Endometrial microvascular endothelial cells (primary cell): Measurements from ENCODE around the gene GPN1. TPM values are rescaled to one million over a fixed set of nuclear protein-coding genes. Genes with fewer than 3 reads are reported as not detected.
"Not testable (repeated sequence)": the region's sequence is repeated elsewhere in the genome, so short reads cannot be mapped to it uniquely, and the experiment has no call there.

ENCODE experiments used
- in situ Hi-C: cut with HindIII; loops from 2 replicates; pipeline ENCODE4 v1.10.0; 2017; ENCODE audit warnings: low sequenced_read_pairs, low pct_unique_long_range_greater_than_20kb; ENCODE audit errors: inconsistent ontology term
- total RNA-seq: library from RNA; depleted of rRNA; stranded (reverse); fragments of >200 nt; gene quantifications from one replicate; pipeline ENCODE4 v1.2.3, GENCODE V29; 2015; ENCODE audit errors: inconsistent ontology term

Gene GPN1
- 43.9 TPM for total RNA-seq

DNA sequence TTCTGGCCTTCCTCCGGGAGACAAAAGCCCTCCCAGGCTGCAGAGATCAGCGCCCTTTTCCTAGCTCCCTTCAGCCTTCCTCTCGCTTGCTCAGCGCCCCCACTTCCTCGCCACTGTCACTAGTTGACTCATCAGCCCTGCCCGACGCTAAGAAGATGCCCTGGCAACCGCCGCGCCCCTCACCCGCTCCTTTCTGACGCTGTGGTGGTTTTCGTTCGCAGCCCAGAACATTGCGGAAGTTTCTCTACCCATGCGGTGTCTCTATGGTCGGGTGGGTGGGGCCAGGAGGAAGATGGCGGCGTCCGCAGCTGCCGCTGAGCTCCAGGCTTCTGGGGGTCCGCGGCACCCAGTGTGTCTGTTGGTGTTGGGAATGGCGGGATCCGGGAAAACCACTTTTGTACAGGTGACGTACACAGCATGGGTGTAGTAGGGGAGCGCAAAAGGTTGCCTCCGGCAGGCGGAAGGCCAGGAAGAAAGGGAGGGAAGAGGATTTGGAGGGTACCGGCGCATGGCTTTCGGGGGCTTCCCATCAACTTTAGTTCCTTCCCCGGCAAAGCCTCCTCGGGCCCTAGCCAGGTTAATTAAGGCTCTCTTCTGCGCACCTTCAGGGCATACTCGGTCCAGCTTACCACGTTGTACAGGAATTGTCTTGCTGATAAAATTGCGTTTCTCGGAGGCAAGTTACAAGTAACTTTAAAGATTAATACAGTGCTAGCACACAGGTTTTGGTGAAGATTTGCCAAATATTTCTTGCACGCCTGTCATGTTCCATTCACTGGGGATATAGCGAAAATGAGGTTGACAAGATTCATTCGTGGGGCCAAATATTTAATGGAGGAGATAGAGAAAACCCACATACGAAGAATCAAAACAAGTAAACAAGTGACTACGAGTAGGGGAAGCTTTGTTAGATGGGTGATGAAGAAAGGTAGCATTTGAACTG lies at the start of gene GPN1, which contains the start of gene CCDC121:
Gene GPN1, plus strand, starts transcription at position 284 of the 943 bp plus-strand sequence. Its CDS starts 9 bp downstream, at position 293.
Gene CCDC121, minus strand, starts transcription at position 246 of the 943 bp plus-strand sequence. CDS start 1,213 bp downstream, outside the sequence.
- in situ Hi-C loops = no loop called here

DNA sequence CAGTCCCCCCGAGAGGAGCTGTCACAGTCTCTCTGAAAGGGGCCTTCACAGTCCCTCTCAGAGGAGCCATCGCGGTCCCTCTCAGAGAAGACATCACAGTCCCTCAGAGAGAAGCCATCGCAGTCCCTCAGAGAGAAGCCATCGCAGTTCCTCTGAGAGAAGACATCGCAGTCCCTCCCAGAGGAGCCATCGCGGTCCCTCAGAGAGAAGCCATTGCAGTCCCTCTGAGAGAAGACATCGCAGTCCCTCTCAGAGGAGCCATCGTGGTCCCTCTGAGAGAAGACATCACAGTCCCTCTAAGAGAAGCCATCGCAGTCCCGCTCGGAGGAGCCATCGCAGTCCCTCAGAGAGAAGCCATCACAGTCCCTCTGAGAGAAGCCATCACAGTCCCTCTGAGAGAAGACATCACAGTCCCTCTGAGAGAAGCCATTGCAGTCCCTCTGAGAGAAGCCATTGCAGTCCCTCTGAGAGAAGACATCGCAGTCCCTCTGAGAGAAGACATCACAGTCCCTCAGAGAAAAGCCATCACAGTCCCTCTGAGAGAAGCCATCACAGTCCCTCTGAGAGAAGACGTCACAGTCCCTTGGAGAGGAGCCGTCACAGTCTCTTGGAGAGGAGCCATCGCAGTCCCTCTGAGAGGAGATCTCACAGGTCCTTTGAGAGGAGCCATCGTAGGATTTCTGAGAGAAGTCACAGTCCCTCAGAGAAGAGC lies 47.3 kb upstream of the GPN1 start:
- in situ Hi-C loops = no loop called here

DNA sequence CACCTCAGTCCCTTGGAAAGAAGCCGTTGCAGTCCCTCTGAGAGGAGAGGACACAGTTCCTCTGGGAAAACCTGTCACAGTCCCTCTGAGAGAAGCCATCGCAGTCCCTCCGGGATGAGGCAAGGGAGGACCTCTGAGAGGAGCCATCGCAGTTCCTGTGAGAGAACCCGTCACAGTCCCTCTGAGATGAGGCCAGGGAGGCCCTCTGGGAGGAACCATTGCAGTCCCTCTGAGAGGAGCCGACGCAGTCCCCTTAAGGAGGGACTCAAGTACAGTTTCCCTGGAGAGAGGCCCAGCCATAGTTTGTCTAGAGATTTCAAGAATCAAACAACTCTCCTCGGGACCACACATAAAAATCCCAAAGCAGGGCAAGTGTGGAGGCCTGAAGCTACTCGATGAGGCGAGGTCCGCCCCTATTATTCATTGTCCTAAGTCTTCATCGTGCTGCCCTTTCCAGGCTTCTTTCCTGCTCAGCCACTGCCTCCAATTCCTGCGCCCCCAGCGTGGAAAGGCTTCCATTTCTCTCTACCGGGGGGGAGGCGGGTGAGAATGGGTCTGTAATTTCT lies 46.6 kb upstream of the GPN1 start:
- in situ Hi-C loops = no loop called here

- in situ Hi-C loops = no loop called here
Observed at GRCh38 chr2:27582695-27583389, 46.0 kb upstream of the GPN1 start, which contains the start of gene ZNF512. Gene ZNF512 (plus strand): TSS chr2:27583042. CDS start chr2:27583113, 71 bp downstream.

DNA sequence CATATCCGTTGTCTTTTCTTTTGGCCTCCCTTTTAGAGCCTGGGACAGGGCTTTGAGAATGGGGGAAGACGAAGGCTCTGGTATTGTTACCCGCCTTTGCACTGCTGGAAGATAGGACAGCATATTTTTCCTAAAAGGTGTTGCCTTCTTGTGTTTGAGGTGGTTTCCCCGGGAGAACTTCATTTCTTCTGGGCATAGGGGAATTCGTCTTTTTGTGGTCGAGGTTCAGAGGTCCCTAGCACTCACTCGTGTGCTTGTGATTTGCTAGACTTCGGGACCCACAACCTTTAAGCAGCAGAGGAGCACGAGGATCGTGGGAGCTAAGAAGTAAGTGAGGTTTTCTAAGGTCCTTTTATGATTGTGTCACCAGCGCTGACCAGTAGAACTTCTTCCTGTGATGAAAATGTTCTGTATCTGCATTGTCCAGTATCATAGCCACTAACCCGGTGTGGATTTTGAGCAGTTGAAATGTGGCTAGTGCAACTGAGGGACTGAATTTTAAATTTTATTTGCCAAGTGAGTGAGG lies 45.4 kb upstream of the GPN1 start:
- in situ Hi-C loops = no loop called here

DNA sequence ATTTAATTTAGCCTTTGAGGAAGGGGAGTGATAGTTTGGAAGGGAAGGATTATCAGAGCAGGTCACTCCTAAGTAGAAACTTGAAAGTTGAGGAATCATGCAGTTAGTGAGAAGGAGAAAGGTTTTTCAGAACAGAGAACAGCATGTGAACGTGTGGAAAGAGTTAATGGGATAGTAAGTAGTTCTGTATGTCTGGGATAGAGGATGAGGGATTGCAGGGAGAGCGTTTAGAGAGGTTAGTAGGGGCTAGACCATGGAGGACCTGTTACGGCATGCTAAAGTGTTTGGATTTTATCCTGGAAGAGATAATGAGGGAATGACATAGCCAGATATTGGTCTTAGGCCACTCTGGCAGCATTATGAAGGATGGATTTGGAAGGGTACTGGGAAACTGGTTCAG lies 44.3 kb upstream of the GPN1 start:
- in situ Hi-C loops = no loop called here

DNA sequence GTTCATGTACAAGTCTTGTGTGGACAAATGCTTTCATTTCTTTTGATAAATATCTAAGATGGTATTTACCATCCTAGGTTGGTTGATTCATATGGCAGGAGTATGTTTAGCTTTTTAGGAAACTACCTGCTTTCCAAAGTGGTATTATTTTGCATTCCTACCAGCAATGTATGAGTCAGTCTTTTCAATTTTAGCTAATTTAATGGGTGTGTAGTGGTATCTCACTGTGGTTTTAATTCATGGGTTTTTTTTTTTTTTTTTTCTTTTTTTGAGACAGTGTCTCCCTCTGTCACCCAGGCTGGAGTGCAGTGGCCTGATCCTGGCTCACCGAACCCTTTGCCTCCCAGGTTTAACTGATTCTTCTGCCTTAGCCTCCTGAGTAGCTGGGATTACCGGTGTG lies 41.8 kb upstream of the GPN1 start:
- in situ Hi-C loops = no loop called here

DNA sequence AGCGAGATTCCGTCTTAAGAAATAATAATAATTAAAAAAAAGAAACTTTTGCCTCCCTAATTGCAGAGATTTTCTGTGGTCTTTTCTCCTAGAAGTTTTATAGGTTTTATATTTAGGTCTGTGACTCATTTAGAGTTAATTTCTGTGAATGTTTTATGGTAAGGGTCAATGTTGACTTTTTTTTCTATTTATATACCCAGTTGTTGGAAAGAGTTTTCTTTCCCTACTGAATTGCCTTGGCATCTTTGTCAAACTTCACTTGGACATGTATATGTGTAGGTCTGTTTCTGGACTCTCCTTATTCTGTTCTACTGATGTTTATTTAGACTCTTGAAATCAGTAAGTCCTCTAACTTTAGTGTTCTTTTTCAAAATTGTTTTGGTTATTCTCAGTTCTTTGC lies 40.5 kb upstream of the GPN1 start:
- in situ Hi-C loops = no loop called here

DNA sequence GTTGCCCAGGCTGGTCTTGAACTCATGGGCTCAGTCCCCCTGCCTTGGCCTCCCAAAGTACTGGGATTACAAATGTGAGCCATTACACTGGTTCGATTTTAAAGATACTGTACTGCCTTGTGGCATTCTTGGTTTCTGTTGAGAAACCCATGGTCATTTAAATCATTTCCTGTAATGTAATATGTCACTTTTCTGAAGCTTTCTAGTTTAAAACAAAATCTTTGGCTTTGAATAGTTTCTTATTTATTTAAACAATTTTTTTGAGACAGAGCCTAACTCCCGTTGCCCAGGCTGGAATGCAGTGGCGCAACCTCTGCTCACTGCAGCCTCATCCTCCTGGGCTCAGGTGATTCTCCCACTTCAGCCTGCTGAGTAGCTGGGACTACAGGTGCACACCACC lies 37.1 kb upstream of the GPN1 start:
- in situ Hi-C loops = no loop called here

GRCh38 chr2:27593240-27593639 lies 35.6 kb upstream of the GPN1 start:
- in situ Hi-C loops = no loop called here

- in situ Hi-C loops = not testable (repeated sequence)
Observed at GRCh38 chr2:27594020-27594703, 34.7 kb upstream of the GPN1 start.

DNA sequence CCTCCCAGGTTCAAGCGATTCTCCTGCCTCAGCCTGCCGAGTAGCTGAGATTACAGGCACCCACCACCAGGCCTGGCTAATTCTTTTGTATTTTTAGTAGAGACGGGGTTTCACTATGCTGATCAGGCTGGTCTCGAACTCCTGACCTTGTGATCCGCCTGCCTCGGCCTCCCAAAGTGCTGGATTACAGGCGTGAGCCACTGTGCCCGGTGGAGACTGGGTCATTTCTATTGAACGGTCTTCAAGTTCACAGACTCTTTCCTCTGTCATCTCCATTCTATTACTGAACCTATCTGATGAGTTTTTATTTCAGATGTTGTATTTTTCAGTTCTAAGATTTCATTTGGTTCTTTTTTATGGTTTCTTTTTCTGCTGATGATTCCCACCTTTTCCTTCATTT lies 33.4 kb upstream of the GPN1 start:
- in situ Hi-C loops = not testable (repeated sequence)

DNA sequence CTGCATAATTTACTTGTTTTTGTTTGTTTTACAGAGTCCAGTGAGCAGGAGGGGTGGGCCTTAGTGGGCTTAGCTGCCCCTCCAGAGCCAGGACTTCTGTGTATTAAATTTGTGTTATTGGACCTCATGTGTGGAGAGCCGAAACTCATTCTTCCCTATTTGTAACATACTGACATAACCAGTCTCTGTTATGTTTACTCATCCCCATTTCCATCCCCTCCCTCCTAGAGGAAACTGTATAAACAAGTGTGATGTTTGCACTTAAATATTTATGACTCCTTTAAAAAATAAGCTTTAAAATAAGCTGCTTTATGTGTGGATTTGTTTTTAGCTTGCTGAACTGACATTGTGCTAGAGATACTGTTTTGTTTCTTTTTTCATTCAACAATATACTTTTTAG lies 32.2 kb upstream of the GPN1 start:
- in situ Hi-C loops = no loop called here

DNA sequence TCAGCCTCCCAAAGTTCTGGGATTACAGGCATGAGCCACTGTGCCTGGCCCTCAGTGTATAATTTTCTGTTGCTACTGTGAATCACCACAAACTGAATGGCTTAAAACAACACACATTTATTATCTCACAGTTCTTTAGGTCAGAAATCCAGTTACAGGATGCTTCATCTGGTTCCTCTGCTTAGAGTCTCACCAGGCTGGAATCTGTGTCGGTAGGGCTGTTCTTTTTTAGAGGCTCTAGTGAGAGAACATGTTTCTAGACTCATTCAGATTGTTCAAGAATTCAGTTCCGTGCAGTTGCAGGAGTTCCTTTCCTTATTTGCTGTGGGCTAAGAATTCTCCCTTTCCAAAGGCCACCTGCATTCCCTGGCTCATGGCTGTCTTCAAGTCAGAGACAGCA lies 22.2 kb upstream of the GPN1 start:
- in situ Hi-C loops = no loop called here

DNA sequence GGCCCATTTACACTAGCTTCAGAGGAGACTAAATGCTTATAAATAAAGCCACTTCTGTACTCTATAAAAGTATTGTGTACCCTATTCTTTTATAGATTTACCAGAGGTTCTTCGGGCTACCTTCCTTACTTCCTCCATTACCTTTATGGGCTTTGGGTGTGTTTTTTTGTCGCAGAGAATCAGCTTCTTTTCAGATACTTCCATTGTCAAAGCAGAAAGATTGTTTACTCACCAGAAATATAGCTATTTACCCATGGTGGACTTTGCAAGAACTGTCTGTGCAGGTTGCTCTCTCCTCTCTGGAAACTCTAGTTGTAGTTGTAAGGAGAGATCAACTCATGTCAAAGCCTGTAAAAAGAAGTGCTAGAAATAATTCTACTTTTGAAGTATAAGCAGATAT lies 14.9 kb upstream of the GPN1 start:
- in situ Hi-C loops = no loop called here

- in situ Hi-C loops = no loop called here
Observed at GRCh38 chr2:27615316-27615715, 13.5 kb upstream of the GPN1 start.

GRCh38 chr2:27621524-27621923 lies 7.3 kb upstream of the GPN1 start:
- in situ Hi-C loops = no loop called here

- in situ Hi-C loops = no loop called here
Observed at GRCh38 chr2:27622921-27623384, 5.9 kb upstream of the GPN1 start.
